MM.1S (cell line): ENCODE results near the gene DNPEP.

Experiments
- CTCF ChIP-seq: fragments of 300-600 bp; sonication (generic); IDR thresholded peaks from 2 replicates; pipeline ENCODE4 v1.5.1; 2016; ENCODE audit warnings: antibody characterized with exemption, low read length, mixed read lengths
- EZH2 ChIP-seq: fragments of 300-600 bp; sonication (generic); optimal IDR thresholded peaks from 2 replicates; pipeline ENCODE3; 2017; ENCODE audit warnings: low read depth, mild to moderate bottlenecking, antibody characterized with exemption, low read length, mixed read lengths
- EZH2phosphoT487 ChIP-seq: fragments of 300-600 bp; sonication (generic); IDR thresholded peaks from 2 replicates; pipeline ENCODE4 v1.6.1; 2018; ENCODE audit warnings: antibody characterized with exemption, low read length

GRCh38 chr2:219429958-219430606 lies 42.4 kb upstream of the DNPEP start:
- TF ChIP-seq EZH2phosphoT487 = no peak
- no peak for TF ChIP-seq CTCF
- no peak for TF ChIP-seq EZH2
